ENCODE results near the gene MAPT. TPM values are rescaled to one million over a fixed set of nuclear protein-coding genes. Genes with fewer than 3 reads are reported as not detected.

Gene MAPT
- polyA plus RNA-seq, 3 donors: 0.04 TPM; not detected in 2

DNA sequence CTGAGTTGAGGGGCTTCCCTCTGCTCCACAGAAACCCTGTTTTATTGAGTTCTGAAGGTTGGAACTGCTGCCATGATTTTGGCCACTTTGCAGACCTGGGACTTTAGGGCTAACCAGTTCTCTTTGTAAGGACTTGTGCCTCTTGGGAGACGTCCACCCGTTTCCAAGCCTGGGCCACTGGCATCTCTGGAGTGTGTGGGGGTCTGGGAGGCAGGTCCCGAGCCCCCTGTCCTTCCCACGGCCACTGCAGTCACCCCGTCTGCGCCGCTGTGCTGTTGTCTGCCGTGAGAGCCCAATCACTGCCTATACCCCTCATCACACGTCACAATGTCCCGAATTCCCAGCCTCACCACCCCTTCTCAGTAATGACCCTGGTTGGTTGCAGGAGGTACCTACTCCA is 130.7 kb downstream of the MAPT start:
- H3K27ac ChIP-seq (ENCODE audit: low read depth in 1 of 2, low read length in 2 of 2): peak overlapping the region in 1 of 2 donors; percentile 6
- H3K9me3 Mint-ChIP-seq: no peaks in the 10 kb centered on the region
- H3K4me1 Mint-ChIP-seq: peaks cover 40% of the 10 kb centered on the region
- 100% methylated on average over 1 of the region's 10 CpGs for WGBS (ENCODE audit: insufficient coverage)
- H3K4me1 ChIP-seq (ENCODE audit: control insufficient read depth in 1 of 2, insufficient read depth in 2 of 2, low read length in 2 of 2): peaks cover 24 to 26% of the 10 kb centered on the region in 2 donors
- DNase-seq: no peak
- H3K4me3 ChIP-seq (replicated peaks in 1 of 3; ENCODE audit: low read depth in 2 of 3, low read length in 3 of 3): no peak overlapping the region
- H3K79me2 ChIP-seq (ENCODE audit: insufficient read depth, low read length): no peaks in the 10 kb centered on the region
- intact Hi-C loops (cut with micrococcal nuclease): no loop called here
- peaks cover 0 to 3% (median 1%) of the 10 kb centered on the region in 3 donors for H3K27me3 Mint-ChIP-seq (ENCODE audit: low read depth in 3 of 3)
- H3K27ac Mint-ChIP-seq: peak overlapping the region in 2 of 7 donors; percentile 34 to 58
- no peak overlapping the region for H3K4me2 ChIP-seq (replicated peaks; ENCODE audit: extremely low read depth, low read length, poor library complexity, severe bottlenecking)
- no peaks in the 10 kb centered on the region for H3K27me3 ChIP-seq (ENCODE audit: control insufficient read depth in 2 of 2, insufficient read depth in 2 of 2, low read length in 2 of 2)
- H3K4me3 Mint-ChIP-seq: no peak overlapping the region
- H3K9ac ChIP-seq (ENCODE audit: insufficient read depth, low read length, poor library complexity, severe bottlenecking): no peak overlapping the region
- H3K36me3 ChIP-seq (replicated peaks in 1 of 2; ENCODE audit: control insufficient read depth in 1 of 2, insufficient read depth in 2 of 2, low read length in 2 of 2): peaks cover 15 to 40% of the 10 kb centered on the region in 2 donors
- H2AFZ ChIP-seq (ENCODE audit: insufficient read depth, low read depth, low read length, poor library complexity, severe bottlenecking): no peak overlapping the region
- TF ChIP-seq, protein P1, sequence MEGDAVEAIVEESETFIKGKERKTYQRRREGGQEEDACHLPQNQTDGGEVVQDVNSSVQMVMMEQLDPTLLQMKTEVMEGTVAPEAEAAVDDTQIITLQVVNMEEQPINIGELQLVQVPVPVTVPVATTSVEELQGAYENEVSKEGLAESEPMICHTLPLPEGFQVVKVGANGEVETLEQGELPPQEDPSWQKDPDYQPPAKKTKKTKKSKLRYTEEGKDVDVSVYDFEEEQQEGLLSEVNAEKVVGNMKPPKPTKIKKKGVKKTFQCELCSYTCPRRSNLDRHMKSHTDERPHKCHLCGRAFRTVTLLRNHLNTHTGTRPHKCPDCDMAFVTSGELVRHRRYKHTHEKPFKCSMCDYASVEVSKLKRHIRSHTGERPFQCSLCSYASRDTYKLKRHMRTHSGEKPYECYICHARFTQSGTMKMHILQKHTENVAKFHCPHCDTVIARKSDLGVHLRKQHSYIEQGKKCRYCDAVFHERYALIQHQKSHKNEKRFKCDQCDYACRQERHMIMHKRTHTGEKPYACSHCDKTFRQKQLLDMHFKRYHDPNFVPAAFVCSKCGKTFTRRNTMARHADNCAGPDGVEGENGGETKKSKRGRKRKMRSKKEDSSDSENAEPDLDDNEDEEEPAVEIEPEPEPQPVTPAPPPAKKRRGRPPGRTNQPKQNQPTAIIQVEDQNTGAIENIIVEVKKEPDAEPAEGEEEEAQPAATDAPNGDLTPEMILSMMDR (IDR thresholded peaks at IDR 0.05): no peak
- no peaks in the 10 kb centered on the region for H3K9me3 ChIP-seq (replicated peaks in 1 of 2; ENCODE audit: control insufficient read depth in 1 of 2, insufficient read depth in 1 of 2, low read length in 2 of 2)
- peaks cover 29 to 54% of the 10 kb centered on the region in 2 donors for H3K36me3 Mint-ChIP-seq
- peaks cover 26% of the 10 kb centered on the region for H4K20me1 ChIP-seq (ENCODE audit: insufficient read depth, low read length)

DNA sequence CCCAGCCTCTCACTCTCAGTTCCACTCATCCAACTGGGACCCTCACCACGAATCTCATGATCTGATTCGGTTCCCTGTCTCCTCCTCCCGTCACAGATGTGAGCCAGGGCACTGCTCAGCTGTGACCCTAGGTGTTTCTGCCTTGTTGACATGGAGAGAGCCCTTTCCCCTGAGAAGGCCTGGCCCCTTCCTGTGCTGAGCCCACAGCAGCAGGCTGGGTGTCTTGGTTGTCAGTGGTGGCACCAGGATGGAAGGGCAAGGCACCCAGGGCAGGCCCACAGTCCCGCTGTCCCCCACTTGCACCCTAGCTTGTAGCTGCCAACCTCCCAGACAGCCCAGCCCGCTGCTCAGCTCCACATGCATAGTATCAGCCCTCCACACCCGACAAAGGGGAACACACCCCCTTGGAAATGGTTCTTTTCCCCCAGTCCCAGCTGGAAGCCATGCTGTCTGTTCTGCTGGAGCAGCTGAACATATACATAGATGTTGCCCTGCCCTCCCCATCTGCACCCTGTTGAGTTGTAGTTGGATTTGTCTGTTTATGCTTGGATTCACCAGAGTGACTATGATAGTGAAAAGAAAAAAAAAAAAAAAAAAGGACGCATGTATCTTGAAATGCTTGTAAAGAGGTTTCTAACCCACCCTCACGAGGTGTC is 131.3 kb downstream of the MAPT start:
- H3K27me3 Mint-ChIP-seq (ENCODE audit: low read depth in 3 of 3): peaks cover 0 to 3% (median 1%) of the 10 kb centered on the region in 3 donors
- Histone ChIP-seq H3K27ac (ENCODE audit: low read depth in 1 of 2, low read length in 2 of 2) (peak overlapping the region; percentile 60 to 77), H3K36me3 (replicated peaks in 1 of 2; ENCODE audit: control insufficient read depth in 1 of 2, insufficient read depth in 2 of 2, low read length in 2 of 2) (peaks cover 20 to 45% of the 10 kb centered on the region in 2 donors), H3K4me3 (replicated peaks in 1 of 3; ENCODE audit: low read depth in 2 of 3, low read length in 3 of 3) (no peak overlapping the region), H2AFZ (ENCODE audit: insufficient read depth, low read depth, low read length, poor library complexity, severe bottlenecking) (no peak overlapping the region), H3K4me1 (ENCODE audit: control insufficient read depth in 1 of 2, insufficient read depth in 2 of 2, low read length in 2 of 2) (peaks cover 24 to 26% of the 10 kb centered on the region in 2 donors), H3K9ac (ENCODE audit: insufficient read depth, low read length, poor library complexity, severe bottlenecking) (no peak overlapping the region), H3K79me2 (ENCODE audit: insufficient read depth, low read length) (no peaks in the 10 kb centered on the region), H3K27me3 (ENCODE audit: control insufficient read depth in 2 of 2, insufficient read depth in 2 of 2, low read length in 2 of 2) (no peaks in the 10 kb centered on the region), H3K9me3 (replicated peaks in 1 of 2; ENCODE audit: control insufficient read depth in 1 of 2, insufficient read depth in 1 of 2, low read length in 2 of 2) (no peaks in the 10 kb centered on the region), H4K20me1 (ENCODE audit: insufficient read depth, low read length) (peaks cover 26% of the 10 kb centered on the region), H3K4me2 (replicated peaks; ENCODE audit: extremely low read depth, low read length, poor library complexity, severe bottlenecking) (no peak overlapping the region)
- H3K27ac Mint-ChIP-seq: peak overlapping the region in 5 of 7 donors; percentile 7 to 86 (median 58)
- WGBS (ENCODE audit: insufficient coverage): 98% methylated on average over 4 of the region's 8 CpGs
- intact Hi-C loops (cut with micrococcal nuclease): no loop called here
- H3K4me1 Mint-ChIP-seq: peaks cover 38% of the 10 kb centered on the region
- DNase-seq: no peak
- no peaks in the 10 kb centered on the region for H3K9me3 Mint-ChIP-seq
- TF ChIP-seq, protein P1 (IDR thresholded peaks at IDR 0.05): no peak
- H3K4me3 Mint-ChIP-seq: no peak overlapping the region
- peaks cover 35 to 60% of the 10 kb centered on the region in 2 donors for H3K36me3 Mint-ChIP-seq
